Stimulated activated CD8-positive, alpha-beta memory T cell treated with anti-CD3 and anti-CD28 coated beads, Interleukin-12 subunit alpha, Interleukin-12 subunit beta, amount 100 ng/mL, for 4 hours (primary cell): ENCODE measurements around the gene HOXC10.

Source experiments
- DNase-seq: peaks from one replicate; pipeline ENCODE4 v3.0.0-alpha.2; 2020; ENCODE audit warnings: low read depth

Gene HOXC10

DNA sequence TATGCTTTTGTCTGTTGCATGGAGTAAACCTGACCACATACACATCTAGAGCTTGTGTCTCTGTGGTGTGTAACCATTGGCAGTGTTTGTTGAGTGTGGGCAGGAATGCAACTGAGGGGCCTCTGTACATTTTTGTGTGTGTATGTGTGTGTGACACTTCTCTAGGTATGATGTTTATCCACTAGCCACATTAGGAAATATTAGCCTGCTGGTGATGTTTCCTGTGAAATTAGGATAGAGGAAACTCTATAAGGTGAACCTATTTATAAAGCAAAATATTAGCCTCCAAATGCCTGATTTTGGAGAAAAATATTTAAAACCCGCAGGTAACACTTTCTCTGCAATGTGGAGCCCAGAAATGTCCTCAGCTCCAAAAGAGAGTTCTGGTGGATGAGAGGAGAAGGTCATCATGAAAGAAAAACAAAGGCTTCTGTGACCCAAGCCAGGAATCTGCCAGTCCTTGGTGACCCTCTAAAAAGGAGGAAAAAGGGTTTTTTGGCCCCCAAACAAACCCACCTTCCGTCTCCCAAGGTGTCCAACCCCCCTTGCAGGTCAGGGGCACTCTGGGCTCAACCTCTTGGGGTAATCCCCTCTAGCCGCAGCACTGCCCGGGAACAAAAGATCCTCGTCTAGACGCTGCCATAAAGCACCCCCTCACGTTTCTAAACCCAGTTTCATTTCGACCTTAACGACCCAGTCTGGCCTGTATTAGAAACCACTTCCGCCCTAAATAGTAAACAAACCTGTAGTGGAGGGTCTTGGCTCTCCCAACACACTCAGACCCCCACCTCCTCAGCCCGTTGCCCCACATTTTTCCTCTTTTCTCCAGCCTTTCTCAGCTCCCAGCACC is 7.1 kb upstream of the HOXC10 start:
- DNase-seq, result no peak

DNA sequence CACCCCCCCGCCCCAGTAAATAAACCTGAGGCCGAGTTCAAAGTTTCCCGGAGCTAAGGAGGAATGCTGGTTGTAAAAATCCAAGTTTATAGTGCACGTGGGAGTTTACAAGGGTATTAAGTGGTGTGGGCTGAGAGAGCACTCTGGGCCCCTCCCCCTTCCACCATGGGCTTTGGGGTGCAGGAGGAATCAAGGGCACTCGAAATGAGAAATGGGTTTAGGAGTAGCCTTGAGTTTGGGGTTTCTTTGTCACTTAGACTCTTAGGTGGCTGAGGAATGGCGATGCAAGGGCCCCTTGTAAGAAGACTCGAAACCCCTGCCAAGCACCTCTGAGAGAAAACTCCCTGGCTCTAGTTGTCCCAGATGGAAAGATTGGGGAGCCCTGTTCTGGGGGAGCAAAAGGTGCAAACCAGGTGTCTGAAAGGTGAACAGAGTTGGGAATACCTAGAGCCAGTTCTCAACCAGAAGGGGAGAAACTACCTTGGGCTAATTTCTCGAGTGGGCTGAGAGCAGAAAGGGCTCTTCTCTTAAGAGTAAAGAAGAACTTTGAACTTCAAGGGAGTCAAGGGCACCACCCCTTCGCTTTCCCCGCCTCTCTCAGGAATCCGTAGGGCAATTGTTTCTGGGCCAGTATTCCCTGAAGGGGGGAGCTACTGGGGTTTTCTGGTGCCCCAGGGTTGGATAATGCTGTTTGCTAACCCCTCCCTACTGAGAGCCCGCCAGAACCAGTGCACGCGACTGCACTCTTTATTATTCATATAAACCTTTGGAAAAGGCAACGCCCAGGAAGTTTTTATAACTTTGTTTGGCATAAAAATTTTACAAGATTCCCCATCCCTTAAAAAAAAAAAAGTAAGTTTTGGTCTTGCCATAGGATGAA is 6.2 kb upstream of the HOXC10 start:
- DNase-seq, result no peak

GRCh38 chr12:53980104-53980801 is 4.7 kb upstream of the HOXC10 start:
- DNase-seq, result no peak

- DNase-seq, result no peak
Observed at GRCh38 chr12:53980802-53981496, 4.0 kb upstream of the HOXC10 start.

- DNase-seq, result no peak
Observed at GRCh38 chr12:53981634-53982565, 3.0 kb upstream of the HOXC10 start.

GRCh38 chr12:53982648-53983567 is 2.0 kb upstream of the HOXC10 start:
- no peak for DNase-seq

GRCh38 chr12:53983568-53983949 is 1.4 kb upstream of the HOXC10 start:
- no peak for DNase-seq

- DNase-seq, result no peak
Observed at GRCh38 chr12:53983950-53984572, 885 bp upstream of the HOXC10 start.

GRCh38 chr12:53985692-53985993 is 697 bp downstream of the HOXC10 start:
- DNase-seq, result no peak

DNA sequence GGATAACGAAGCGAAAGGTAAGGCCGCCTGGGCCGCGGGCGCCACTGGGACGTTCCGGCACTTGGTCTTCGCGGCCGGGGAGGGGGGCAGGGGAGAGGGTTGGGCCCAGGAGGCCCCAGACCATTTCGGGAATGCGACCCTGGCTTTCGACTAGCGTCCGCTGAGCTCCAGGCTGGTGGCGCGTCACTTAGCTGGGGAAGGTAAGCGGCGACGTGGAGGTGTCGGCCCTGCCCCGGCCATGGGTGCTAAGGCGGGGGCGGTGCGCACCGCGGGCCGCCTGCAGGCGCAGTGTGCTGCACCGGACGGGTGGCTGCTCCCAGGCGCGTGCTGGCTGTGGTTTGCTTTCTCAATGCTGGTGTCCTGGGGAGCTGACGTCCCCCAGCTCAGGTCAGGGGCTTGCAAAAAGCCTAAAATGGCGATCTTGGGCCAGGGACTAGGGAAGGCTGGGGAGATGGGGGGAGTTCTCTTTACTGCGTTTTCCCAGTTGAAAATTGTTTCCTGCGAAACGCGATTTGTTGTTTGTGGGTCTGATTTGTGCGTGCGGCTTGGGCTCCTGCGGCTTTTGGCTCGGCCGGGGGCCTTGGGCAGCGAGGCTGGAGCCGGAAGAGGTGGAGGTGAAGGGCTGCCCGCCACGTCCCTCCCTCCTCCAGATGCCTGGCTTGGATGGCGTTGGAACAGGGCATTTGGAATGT is 1.2 kb downstream of the HOXC10 start:
- DNase-seq, result no peak

- no peak for DNase-seq
Observed at GRCh38 chr12:53986686-53987483, 1.9 kb downstream of the HOXC10 start.

DNA sequence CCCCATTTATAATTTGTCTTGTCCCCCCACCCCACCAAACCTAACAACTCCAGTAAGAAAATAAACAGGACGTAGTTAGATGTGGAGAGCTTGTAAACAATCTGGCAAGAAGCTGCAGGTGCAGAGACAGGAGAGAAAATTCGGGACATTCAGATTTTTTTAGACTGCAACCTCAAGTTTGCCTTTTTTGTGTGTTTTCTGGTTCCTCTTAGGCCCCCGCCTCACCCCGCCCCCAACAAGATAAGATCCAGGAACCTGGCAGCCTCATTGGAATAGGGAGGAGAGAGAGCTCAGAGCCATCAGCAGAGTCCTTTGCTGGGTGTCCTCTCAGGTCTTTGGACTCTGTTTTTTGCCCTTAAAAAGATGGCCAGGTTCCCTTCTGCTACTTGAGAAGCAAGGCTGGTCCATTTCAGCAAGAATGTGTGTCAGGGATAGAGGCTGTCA is 2.9 kb downstream of the HOXC10 start:
- no peak for DNase-seq

- DNase-seq, result no peak
Observed at GRCh38 chr12:53988541-53989226, 3.7 kb downstream of the HOXC10 start.

- no peak for DNase-seq
Observed at GRCh38 chr12:53989227-53990113, 4.5 kb downstream of the HOXC10 start.

DNA sequence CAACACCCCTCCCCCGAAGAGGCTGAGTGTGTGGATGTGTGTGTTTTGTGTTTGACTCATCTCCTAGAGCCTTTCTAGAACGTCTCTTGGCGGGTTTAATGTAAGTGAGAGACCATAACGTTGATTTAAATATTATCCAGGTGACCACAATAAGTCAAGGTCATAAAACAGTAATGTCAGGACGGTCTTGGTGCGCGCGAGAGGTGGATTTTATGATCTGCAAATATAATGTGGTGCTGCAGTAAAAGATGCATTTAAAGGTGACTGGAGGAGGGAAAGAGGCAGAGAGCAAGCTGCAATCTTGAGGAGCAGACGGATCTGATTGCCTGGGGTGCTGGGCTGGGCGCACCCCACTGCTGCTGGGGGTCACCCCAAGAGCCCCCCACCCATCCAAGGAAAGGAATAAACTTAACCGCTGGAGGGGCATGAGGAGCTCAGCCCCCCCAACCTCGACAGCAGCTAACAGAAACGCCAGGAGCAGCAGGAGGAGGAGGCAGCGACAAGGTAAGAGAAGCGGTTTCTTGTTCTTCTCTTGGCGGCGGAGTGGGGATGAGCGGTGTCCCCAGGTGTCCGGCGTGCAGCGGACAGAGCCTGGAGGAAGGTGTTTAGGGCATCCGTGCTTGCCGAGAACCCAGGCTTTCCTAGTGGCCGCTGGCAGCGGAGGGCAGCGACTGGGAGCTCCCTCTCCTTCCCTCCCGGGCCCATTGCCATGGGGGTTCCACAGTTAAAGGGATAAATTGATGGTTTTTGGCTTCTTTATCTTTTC is 5.5 kb downstream of the HOXC10 start:
- DNase-seq, result no peak

- no peak for DNase-seq
Observed at GRCh38 chr12:53991077-53991460, 6.1 kb downstream of the HOXC10 start.
